Activated T-cell treated with anti-CD3 and anti-CD28 coated beads for 24 hours (primary cell): ENCODE measurements around the gene TMEM185B.
"Not testable (repeated sequence)": the region's sequence is repeated elsewhere in the genome, so short reads cannot be mapped to it uniquely, and the experiment has no call there.

Experiments
- DNase-seq: peaks from one replicate; pipeline ENCODE4 v3.0.0-alpha.2; 2020; ENCODE audit warnings: low read depth

TMEM185B gene

DNA sequence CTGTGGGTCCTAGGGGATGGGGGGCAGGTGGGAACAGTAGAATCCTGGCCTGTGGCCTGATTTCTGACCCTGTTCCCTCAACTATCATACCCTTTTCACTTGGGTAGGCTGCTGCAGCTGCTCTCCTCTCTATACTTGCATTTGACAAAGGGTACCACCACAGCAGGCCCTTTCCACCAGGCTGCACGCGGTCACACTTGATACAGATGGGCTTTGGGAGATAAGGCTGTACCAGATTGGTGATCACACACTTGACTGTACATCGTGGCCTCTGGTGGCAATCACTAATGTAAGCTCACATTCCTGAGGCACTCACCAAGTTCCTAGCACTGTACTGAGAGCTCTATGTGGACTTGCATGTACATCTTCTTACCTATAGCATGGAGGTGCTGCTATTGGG lies 27.9 kb upstream of the TMEM185B start:
- no peak for DNase-seq

DNA sequence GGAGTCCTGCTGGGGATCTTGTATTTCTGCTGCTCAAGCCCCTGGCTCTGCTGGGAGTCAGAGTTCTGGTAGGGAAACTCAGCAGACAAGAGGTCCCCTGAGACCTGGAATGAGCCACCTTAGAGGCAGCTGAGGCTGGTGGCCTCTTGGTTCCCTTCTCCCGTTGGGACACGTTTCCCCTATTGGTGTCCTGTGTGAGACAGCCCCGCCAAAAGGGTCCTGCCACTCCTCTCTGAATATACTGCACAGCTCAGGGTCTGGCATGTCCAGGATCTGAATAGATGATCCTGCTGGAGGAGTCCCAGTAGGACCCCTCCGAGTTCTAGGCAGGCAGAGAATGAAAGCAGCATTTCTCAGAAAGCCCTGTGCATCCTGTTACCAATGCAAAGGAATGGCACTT lies 27.4 kb upstream of the TMEM185B start:
- no peak for DNase-seq

GRCh38 chr2:120247851-120248250 lies 24.7 kb upstream of the TMEM185B start:
- no peak for DNase-seq

- DNase-seq = no peak
Measured at GRCh38 chr2:120246546-120247300, 23.5 kb upstream of the TMEM185B start.

DNA sequence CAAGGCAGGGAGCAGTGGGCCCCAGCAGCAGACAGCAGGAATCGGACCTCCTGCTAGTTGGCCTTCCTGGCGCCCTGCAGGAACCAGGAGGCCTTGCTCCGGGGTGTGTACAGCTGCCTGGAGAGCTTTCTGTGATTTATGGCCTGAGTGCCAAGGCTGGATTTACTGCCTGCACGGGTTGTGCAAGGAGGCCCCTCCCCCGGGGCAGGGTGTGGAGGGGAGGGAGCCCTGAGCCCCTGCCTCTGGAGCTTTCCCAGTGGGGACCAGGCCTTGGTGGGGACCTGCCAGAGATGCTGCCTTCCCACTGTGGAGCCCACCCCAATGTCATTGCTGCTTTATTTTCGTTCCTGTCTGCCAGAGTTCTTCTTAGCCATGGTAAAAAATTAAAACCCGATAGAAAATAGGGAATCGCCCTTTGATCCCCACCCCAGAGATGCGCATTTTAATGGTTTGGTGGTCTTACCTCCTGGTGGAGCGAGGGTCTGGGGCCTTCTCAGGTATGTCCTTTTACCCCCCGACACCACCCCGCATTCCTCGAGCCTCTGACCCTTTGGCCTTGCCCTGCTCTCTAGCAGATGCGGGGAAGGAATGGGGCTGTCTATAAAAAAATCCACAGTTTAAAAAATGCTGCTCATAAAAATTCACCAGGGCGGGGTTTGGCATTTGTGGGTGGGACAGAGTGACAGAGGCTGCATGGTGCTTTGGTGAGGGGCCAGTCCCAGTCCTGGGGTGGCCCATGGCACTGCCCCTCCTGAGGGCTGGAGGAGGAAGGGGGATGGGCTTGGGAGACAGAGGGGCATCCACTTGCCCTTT lies 22.5 kb upstream of the TMEM185B start:
- DNase-seq = no peak

DNA sequence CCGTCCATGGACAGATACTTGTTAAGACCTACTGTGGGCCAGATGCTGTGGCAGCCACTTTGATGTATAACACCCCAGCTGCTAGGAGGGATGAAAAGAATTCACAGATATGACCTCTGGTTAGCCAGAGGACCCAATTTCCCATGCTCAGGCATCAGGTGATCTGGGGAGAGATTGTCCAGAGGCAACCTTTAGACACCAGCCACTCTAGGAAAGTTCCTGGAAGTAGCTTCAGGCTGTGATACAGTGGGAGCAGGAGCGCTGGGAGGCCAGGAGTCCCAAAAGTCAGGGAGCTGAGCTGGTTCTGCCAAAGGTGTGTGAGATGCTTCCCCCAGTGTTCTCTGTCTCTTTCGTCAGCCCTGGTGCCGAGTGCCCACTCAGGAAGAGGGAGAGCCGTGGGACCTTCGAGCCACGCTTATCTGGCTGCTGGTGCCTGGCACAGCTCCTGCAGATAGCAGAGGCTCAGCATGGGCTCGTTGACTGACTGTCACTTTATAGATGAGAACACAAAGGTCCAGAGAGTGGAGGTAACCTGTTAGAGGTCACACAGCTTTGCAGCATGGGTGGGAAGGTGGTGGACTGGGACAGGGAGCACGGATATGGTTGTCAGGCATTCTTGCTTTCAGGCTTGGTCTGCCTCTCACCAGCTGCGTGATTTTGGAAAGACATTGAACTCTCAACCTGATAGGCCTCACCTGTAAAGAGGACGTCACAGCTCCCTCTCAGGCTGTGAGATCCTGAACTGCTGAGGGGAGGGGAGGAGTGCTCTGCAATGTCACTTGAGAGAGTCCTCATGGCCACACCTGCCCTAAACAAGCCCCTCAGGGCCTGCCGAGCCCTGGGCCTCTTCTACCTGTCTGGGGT lies 21.7 kb upstream of the TMEM185B start:
- DNase-seq = no peak

DNA sequence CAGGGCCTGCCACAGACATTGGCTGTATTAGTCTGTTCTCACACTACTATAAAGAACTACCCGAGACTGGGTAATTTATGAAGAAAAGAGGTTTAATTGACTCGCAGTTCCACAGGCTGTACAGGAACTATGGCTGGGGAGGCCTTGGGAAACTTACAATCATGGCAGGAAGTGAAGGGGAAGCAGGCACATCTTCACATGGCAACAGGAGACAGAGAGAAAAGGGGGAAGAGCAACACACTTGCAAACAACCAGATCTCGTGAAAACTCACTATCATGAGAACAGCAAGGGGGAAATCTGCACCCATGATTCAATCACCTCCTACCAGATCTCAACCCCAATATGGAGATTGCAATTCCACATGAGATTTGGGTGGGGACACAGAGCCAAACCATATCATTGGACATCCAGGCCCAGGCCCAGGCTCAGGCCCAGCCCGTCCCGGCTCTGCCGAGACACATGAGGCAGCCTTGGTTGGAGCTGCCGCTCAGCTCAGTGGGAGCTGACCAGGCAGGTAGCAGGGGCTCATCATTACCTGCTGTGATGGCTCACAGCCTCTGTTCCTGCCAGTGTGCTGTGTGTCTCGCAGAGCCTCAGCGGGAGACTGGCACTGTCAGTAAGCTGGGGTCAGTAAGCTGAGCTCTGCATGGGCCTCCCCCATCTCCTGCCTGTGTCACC lies 20.8 kb upstream of the TMEM185B start:
- DNase-seq = no peak

GRCh38 chr2:120243211-120243610 lies 20.0 kb upstream of the TMEM185B start:
- DNase-seq = no peak

- no peak for DNase-seq
Measured at GRCh38 chr2:120241684-120242083, 18.5 kb upstream of the TMEM185B start.

DNA sequence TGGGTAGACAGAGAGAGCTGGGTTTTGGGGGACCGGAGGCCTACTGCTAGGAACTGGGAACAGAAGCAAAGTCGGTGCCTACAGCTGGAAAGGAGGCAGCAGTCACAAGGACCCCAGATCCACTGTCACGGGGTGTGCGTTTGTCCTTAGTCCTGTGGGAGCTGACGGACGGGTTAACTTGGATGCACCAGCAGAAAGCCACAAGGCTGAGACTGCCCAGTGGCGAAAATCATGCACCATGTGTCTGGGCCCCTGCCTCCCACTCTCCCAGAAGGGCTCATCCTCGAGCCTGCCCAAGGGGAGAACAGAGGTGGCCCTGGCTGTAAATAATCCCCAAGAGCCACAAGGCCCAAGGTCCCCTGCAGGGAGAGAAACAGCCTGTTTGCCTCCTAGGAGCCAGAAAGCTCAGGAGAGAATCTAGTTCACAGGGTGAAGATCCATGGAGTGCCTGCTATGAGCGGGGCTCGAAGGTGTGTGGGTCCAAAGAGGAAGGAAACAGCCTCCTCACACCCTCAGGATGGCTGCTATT lies 17.8 kb upstream of the TMEM185B start:
- no peak for DNase-seq

DNA sequence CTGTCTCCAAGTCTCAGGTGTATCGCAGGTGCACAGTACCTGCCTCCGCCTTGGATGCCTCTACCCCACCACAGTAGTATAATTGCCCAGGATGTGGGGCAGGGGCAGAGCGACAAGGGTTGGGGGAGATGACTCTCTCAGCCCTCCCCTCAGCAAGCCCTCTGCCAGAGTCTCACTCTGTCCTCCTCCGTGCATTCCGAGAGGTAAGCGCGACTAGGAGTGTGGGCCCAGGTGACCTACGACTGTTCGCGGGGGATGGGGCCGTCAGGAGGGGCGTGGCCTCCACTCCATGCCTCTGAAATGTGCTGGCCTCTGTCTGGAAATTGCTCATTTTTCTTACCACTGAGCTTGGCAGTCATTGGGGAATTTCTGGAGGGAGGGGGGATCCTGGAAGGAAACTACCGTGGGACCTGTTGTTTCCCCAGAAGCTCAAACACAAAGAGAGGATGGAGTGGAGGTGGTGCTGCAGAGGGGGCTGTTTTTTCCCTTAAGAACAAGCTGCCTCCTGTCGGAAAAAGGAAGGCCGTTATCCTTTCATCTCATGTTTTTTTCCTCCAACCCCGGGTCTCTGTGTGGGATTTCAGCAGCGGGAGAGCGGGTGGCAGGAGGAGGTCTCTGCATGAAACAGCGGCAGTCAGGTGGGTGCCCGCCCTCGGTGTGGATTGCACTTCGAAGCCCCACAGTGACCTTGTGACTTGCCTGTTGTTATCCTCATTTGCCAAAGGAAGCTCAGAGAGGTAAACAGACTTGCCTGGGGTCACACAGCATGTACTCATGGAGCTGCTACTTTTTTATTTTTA lies 16.5 kb upstream of the TMEM185B start:
- DNase-seq = no peak

- no peak for DNase-seq
Measured at GRCh38 chr2:120238728-120239487, 15.7 kb upstream of the TMEM185B start.

- no peak for DNase-seq
Measured at GRCh38 chr2:120237491-120237902, 14.3 kb upstream of the TMEM185B start.

- DNase-seq = no peak
Measured at GRCh38 chr2:120236791-120237190, 13.6 kb upstream of the TMEM185B start.

- no peak for DNase-seq
Measured at GRCh38 chr2:120236316-120236715, 13.1 kb upstream of the TMEM185B start.

GRCh38 chr2:120235681-120236080 lies 12.5 kb upstream of the TMEM185B start:
- no peak for DNase-seq

DNA sequence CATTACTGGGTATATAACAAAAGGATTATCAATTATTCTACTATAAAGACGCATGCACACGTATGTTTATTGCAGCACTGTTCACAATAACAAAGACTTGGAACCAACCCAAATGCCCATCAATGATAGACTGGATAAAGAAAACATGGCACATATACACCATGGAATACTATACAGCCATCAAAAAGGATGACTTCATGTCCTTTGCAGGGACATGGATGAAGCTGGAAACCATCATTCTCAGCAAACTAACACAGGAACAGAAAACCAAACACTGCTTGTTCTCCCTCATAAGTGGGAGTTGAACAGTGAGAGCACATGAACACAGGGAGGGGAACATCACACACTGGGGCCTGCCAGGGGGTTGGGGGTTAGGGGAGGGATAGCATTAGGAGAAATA lies 12.0 kb upstream of the TMEM185B start:
- not testable (repeated sequence) for DNase-seq

DNA sequence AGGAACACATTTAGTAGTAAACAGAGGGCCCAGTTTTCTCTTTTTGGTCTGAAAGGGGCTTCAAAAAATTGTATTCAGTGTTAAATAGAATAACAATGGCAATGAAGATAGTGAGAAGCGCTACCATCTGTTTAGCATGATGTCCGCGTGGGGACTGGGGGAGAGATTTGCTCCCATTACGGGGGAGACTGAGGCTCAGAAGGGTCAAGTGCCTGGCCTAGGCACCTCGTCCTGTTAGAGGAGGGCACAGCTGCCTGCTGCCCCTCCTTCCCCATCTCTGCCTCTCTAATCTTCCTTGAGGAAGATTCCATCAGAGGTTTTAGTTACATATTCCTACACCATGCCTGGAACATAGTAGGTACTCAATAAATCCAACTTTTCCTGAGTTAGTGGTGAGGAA lies 10.1 kb upstream of the TMEM185B start:
- DNase-seq = no peak

DNA sequence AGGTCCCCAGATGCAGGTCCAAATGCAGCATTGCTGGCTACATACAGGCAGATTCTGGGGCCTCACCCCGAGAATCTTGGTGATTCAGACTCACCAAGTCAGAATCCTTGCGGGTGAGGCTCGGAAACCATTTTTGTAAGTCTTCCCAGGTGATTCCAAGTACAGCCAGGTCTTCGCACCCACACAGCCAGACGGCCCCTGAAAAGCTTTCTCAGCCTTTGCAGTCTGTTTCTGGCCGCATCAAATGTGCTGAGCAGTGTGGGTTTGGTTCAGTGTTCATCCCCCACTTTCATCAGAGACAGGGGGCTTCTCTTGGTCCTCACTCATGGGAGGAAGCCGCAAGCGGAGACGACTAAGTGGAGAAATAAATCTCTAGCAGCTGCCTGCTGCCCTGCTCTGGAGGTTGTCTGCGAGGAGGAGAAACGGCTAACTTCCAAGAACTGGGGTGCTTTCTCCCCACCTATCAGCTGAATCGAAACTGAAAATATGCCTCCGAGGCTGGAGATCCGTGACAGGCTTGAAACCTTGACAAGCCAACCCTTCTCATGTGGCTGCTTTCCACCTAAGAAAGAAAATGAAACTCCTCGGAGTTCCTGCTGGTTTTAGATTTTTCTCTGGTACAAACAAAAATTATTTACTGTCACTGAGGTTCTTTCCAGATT lies 8.9 kb upstream of the TMEM185B start:
- peak; percentile 70 for DNase-seq
